CD4-positive, alpha-beta T cell (primary cell): ENCODE measurements around the gene NR1H2. TPM values are rescaled to one million over a fixed set of nuclear protein-coding genes. Genes with fewer than 3 reads are reported as not detected.

Experiments
- total RNA-seq, 174 experiments: library from RNA in 2 of 174; stranded (reverse) in 2 of 174; gene quantifications; one replicate each; pipeline ENCODE4 v1.2.3 and lab custom pipeline; 2021 to 2026

Gene NR1H2
- total RNA-seq, 2 experiments from 2014 or later, result 261 to 265 TPM

Other genes with a start within 250 kb of the NR1H2 start
- gene IZUMO2, start 213.2 kb upstream of the NR1H2 start, total RNA-seq, result not detected
- gene MYH14, start 172.8 kb upstream of the NR1H2 start, total RNA-seq, result not detected
- 1 to 10 TPM; 1.6 to 2.0 TPM for gene KCNC3, start 47.1 kb upstream of the NR1H2 start, total RNA-seq
- gene NAPSA, start 10.8 kb upstream of the NR1H2 start, total RNA-seq, result under 1 TPM; 0.61 to 0.91 TPM
- 10 to 100 TPM; 22.1 to 24.2 TPM for gene POLD1, start 7.9 kb downstream of the NR1H2 start, total RNA-seq
- gene SPIB, start 42.5 kb downstream of the NR1H2 start, total RNA-seq, result under 1 TPM; 0.42 to 0.52 TPM
- under 1 TPM in 1 of 2 experiments, not detected in 1; 0.08 TPM for gene MYBPC2, start 56.4 kb downstream of the NR1H2 start, total RNA-seq
- 10 to 100 TPM; 80.0 to 80.3 TPM for gene EMC10, start 100.0 kb downstream of the NR1H2 start, total RNA-seq
- under 1 TPM in 1 of 2 experiments, not detected in 1; 0.50 TPM for gene GARIN5A, start 100.4 kb downstream of the NR1H2 start, total RNA-seq
- 10 to 100 TPM; 11.7 to 11.9 TPM for gene JOSD2, start 134.7 kb downstream of the NR1H2 start, total RNA-seq
- not detected for gene ASPDH, start 137.5 kb downstream of the NR1H2 start, total RNA-seq
- gene LRRC4B, start 192.0 kb downstream of the NR1H2 start, total RNA-seq, result not detected